Stimulated activated CD8-positive, alpha-beta memory T cell treated with anti-CD3 and anti-CD28 coated beads, Interleukin-4, amount 100 ng/mL, for 48 hours (primary cell): ENCODE data around the gene HFM1.
"Not testable (repeated sequence)": the region's sequence is repeated elsewhere in the genome, so short reads cannot be mapped to it uniquely, and the experiment has no call there.

ENCODE experiments used
- DNase-seq: peaks from one replicate; pipeline ENCODE4 v3.0.0-alpha.2; 2020

Gene HFM1

GRCh38 chr1:91404151-91405012 lies at the start of gene HFM1:
Gene HFM1, minus strand, starts transcription at chr1:91404837. Its CDS starts 3,755 bp downstream, at chr1:91401082.
- peak; percentile 81 for DNase-seq

- no peak for DNase-seq
These were observed 49.5 kb upstream of the HFM1 start for GRCh38 chr1:91454136-91454535.

GRCh38 chr1:91450260-91450659 lies 45.6 kb upstream of the HFM1 start:
- no peak for DNase-seq

GRCh38 chr1:91447782-91448181 lies 43.1 kb upstream of the HFM1 start:
- not testable (repeated sequence) for DNase-seq

GRCh38 chr1:91441980-91442379 lies 37.3 kb upstream of the HFM1 start:
- not testable (repeated sequence) for DNase-seq

GRCh38 chr1:91440847-91441246 lies 36.2 kb upstream of the HFM1 start:
- DNase-seq: no peak

GRCh38 chr1:91439016-91439415 lies 34.4 kb upstream of the HFM1 start:
- DNase-seq: no peak

- no peak for DNase-seq
These were observed 23.7 kb upstream of the HFM1 start for GRCh38 chr1:91428182-91428798.

- no peak for DNase-seq
These were observed 23.1 kb upstream of the HFM1 start for GRCh38 chr1:91427741-91428140.

GRCh38 chr1:91422523-91422922 lies 17.9 kb upstream of the HFM1 start:
- DNase-seq: not testable (repeated sequence)

- no peak for DNase-seq
These were observed 7.7 kb upstream of the HFM1 start for GRCh38 chr1:91412371-91412770.

- no peak for DNase-seq
These were observed 2.2 kb upstream of the HFM1 start for GRCh38 chr1:91406773-91407389.

- DNase-seq: no peak
These were observed 2.6 kb downstream of the HFM1 start for GRCh38 chr1:91402023-91402422.

GRCh38 chr1:91400133-91400725 lies 4.4 kb downstream of the HFM1 start:
- DNase-seq: no peak

- DNase-seq: no peak
These were observed 6.3 kb downstream of the HFM1 start for GRCh38 chr1:91398291-91398690.

GRCh38 chr1:91397605-91398004 lies 7.0 kb downstream of the HFM1 start:
- no peak for DNase-seq

- no peak for DNase-seq
These were observed 11.6 kb downstream of the HFM1 start for GRCh38 chr1:91393042-91393441.

- DNase-seq: no peak
These were observed 18.5 kb downstream of the HFM1 start for GRCh38 chr1:91386109-91386508.

- DNase-seq: no peak
These were observed 21.2 kb downstream of the HFM1 start for GRCh38 chr1:91383456-91383855.

GRCh38 chr1:91381844-91382243 lies 22.8 kb downstream of the HFM1 start:
- no peak for DNase-seq

GRCh38 chr1:91374086-91374485 lies 30.6 kb downstream of the HFM1 start:
- no peak for DNase-seq

- not testable (repeated sequence) for DNase-seq
These were observed 32.4 kb downstream of the HFM1 start for GRCh38 chr1:91372230-91372629.

GRCh38 chr1:91349524-91349923 lies 55.1 kb downstream of the HFM1 start:
- DNase-seq: no peak

GRCh38 chr1:91346824-91347223 lies 57.8 kb downstream of the HFM1 start:
- DNase-seq: no peak
